MCF 10A (cell line): Measurements from ENCODE around the gene VRK3. TPM values are rescaled to one million over a fixed set of nuclear protein-coding genes. Genes with fewer than 3 reads are reported as not detected.

Source experiments
- BruUV-seq: library from RNA; stranded (reverse); fragments of 400-500 nt; replicated peaks from 2 replicates; lab custom pipeline; 2021; lab: Mats Ljungman, UMichigan
- CTCF ChIA-PET: fragments of 300-600 bp; sonication (Branson Sonifier 250); formaldehyde crosslinking; extraction: SDS; loops from one replicate; lab custom pipeline; 2021; ENCODE audit warnings: antibody characterized with exemption, inconsistent platforms; lab: Yijun Ruan, JAX
- POLR2A ChIA-PET: fragments of 300-600, 350-650 bp; sonication (Branson Sonifier 250); formaldehyde crosslinking; extraction: SDS; loops from one replicate; lab custom pipeline; 2020; ENCODE audit warnings: antibody characterized with exemption, inconsistent platforms; lab: Yijun Ruan, JAX
- DNase-seq: peaks from one replicate; pipeline ENCODE4 v3.0.0-alpha.2; 2018; ENCODE audit not compliant: unreplicated experiment
- H3K27ac Mint-ChIP-seq: one replicate; pipeline ENCODE4 v1.8.0; 2022; ENCODE audit warnings: mild to moderate bottlenecking, low read depth, mixed read lengths; ENCODE audit not compliant: unreplicated experiment
- H3K27me3 Mint-ChIP-seq: one replicate; pipeline ENCODE4 v1.8.0; 2022; ENCODE audit warnings: mixed read lengths; ENCODE audit not compliant: insufficient read depth, unreplicated experiment
- H3K36me3 Mint-ChIP-seq: one replicate; pipeline ENCODE4 v1.8.0; 2022; ENCODE audit warnings: mild to moderate bottlenecking, moderate library complexity, mixed read lengths; ENCODE audit not compliant: insufficient read depth, unreplicated experiment
- H3K4me1 Mint-ChIP-seq: one replicate; pipeline ENCODE4 v1.8.0; 2022; ENCODE audit warnings: mixed read lengths; ENCODE audit not compliant: insufficient read depth, unreplicated experiment
- H3K4me3 Mint-ChIP-seq: one replicate; pipeline ENCODE4 v1.8.0; 2022; ENCODE audit warnings: mild to moderate bottlenecking, moderate library complexity, mixed read lengths; ENCODE audit not compliant: unreplicated experiment
- H3K9me3 Mint-ChIP-seq: one replicate; pipeline ENCODE4 v1.8.0; 2022; ENCODE audit warnings: mixed read lengths; ENCODE audit not compliant: unreplicated experiment
- intact Hi-C: fragments of 100-400 bp; cut with micrococcal nuclease; formaldehyde crosslinking; loops from 2 replicates; pipeline ENCODE4 v1.14.1; 2022
- total RNA-seq: library from RNA; stranded (reverse); gene quantifications from 2 replicates; pipeline ENCODE4 v1.2.3, GENCODE V29; 2022
- TF ChIP-seq, protein P1 (sequence below): fragments of 200-600 bp; IDR thresholded peaks from one replicate; pipeline ENCODE4 v1.8.0; 2022; ENCODE audit warnings: antibody characterized with exemption, mild to moderate bottlenecking; ENCODE audit not compliant: unreplicated experiment

Gene VRK3
- total RNA-seq, 1 experiment from 2014 or later = 24.7 TPM

GRCh38 chr19:50061650-50062049 lies 36.5 kb upstream of the VRK3 start:
- no peak for DNase-seq
- Mint-ChIP-seq H3K4me3 (no peak overlapping the region), H3K27me3 (no peaks in the 10 kb centered on the region), H3K27ac (no peak overlapping the region), H3K4me1 (no peaks in the 10 kb centered on the region), H3K36me3 (no peaks in the 10 kb centered on the region), H3K9me3 (peaks cover 8% of the 10 kb centered on the region)
- ChIA-PET POLR2A (no interaction called here), CTCF (no interaction called here)
- intact Hi-C loops = no loop called here
- TF ChIP-seq, protein P1, sequence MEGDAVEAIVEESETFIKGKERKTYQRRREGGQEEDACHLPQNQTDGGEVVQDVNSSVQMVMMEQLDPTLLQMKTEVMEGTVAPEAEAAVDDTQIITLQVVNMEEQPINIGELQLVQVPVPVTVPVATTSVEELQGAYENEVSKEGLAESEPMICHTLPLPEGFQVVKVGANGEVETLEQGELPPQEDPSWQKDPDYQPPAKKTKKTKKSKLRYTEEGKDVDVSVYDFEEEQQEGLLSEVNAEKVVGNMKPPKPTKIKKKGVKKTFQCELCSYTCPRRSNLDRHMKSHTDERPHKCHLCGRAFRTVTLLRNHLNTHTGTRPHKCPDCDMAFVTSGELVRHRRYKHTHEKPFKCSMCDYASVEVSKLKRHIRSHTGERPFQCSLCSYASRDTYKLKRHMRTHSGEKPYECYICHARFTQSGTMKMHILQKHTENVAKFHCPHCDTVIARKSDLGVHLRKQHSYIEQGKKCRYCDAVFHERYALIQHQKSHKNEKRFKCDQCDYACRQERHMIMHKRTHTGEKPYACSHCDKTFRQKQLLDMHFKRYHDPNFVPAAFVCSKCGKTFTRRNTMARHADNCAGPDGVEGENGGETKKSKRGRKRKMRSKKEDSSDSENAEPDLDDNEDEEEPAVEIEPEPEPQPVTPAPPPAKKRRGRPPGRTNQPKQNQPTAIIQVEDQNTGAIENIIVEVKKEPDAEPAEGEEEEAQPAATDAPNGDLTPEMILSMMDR = no peak
- BruUV-seq = no TSS peak

DNA sequence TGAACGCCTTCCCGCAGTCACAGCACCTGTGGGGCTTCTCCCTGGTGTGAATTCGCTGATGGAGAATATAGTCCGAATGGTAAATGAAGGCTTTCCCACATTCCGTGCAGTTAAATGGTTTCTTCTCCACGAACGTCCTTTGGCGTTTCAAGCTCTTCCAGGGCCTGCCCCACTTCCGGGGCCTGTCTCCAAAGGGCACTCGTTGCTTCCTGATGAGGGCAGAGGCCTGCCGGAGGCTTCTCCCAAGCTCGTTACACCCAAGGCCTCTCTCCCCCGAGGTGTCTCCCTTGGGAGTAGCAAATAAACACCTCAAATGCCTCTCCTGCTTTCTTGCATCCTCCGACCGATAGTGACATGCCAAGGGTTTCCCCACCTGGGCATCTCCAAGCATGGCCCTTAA lies 34.9 kb upstream of the VRK3 start:
- POLR2A ChIA-PET = no interaction called here
- Mint-ChIP-seq H3K4me3 (no peak overlapping the region), H3K27me3 (no peaks in the 10 kb centered on the region), H3K27ac (no peak overlapping the region), H3K4me1 (no peaks in the 10 kb centered on the region), H3K9me3 (peaks cover 2% of the 10 kb centered on the region), H3K36me3 (no peaks in the 10 kb centered on the region)
- no TSS peak for BruUV-seq
- intact Hi-C loops = no loop called here
- no peak for DNase-seq
- CTCF ChIA-PET = interaction anchor here (0.6 kb wide), 1 partner anchor 76 kb away, joined by 3 read pairs; no protein-coding TSS in a partner anchor
- TF ChIP-seq, protein P1 = no peak

DNA sequence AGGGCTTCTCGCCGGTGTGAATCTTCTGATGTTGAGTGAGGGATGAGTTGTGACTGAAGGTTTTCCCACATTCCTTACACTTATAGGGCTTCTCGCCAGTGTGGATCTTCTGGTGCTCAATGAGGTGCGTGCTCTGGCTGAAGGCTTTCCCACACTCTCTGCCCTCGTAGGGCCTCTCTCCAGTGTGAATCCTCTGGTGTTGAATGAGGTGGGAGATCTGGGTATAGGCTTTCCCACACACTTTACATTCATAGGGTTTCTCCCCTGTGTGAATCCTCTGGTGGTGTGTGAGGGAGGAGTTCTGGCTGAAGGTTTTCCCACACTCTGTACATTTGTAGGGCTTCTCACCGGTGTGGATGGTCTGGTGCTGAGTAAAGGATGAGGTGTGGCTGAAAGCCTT lies 33.9 kb upstream of the VRK3 start:
- no peaks in the 10 kb centered on the region for H3K36me3 Mint-ChIP-seq
- no peak for DNase-seq
- ChIA-PET POLR2A (no interaction called here), CTCF (no interaction called here)
- TF ChIP-seq, protein P1 = no peak
- no peaks in the 10 kb centered on the region for H3K27me3 Mint-ChIP-seq
- BruUV-seq = no TSS peak
- intact Hi-C loops = no loop called here
- H3K4me3 Mint-ChIP-seq = no peak overlapping the region
- H3K9me3 Mint-ChIP-seq = no peaks in the 10 kb centered on the region
- H3K27ac Mint-ChIP-seq = no peak overlapping the region
- no peaks in the 10 kb centered on the region for H3K4me1 Mint-ChIP-seq

DNA sequence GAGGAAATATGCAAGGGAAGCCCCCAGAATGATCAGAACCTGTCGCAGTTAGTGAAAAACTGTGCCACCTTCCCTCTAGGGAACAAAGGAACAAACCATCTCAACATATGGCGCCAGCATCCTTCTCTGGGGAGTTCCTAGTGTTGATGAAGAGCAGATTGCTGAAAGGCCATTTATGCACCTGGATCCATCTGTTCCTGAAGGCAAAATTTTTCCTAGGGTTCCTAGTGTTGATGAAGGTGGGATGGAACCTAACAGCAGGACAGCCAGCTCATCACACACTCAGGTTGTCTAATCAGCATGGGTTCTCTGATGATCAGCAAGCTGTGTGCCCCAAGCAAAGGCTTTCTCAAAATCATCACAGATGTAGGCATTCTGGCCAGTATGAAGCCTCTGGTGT lies 33.3 kb upstream of the VRK3 start:
- H3K36me3 Mint-ChIP-seq = no peaks in the 10 kb centered on the region
- H3K9me3 Mint-ChIP-seq = no peaks in the 10 kb centered on the region
- intact Hi-C loops = no loop called here
- CTCF ChIA-PET = no interaction called here
- H3K27ac Mint-ChIP-seq = no peak overlapping the region
- H3K4me1 Mint-ChIP-seq = no peaks in the 10 kb centered on the region
- no peaks in the 10 kb centered on the region for H3K27me3 Mint-ChIP-seq
- TF ChIP-seq, protein P1 = no peak
- no peak overlapping the region for H3K4me3 Mint-ChIP-seq
- no TSS peak for BruUV-seq
- no peak for DNase-seq
- POLR2A ChIA-PET = no interaction called here
